B cell (primary cell): Measurements from ENCODE around the gene SEMA6C. TPM values are rescaled to one million over a fixed set of nuclear protein-coding genes. Genes with fewer than 3 reads are reported as not detected.

Experiments
- ATAC-seq: fragments of 200-7000 bp; cut with Tn5 transposase; one replicate; pipeline ENCODE4 v1.10.0; 2021; ENCODE audit warnings: low read depth, mild to moderate bottlenecking, moderate number of reproducible peaks, moderate library complexity
- CTCF ChIA-PET: fragments of 350-600 bp; sonication (Branson Sonifier 250); formaldehyde crosslinking; loops from one replicate; lab custom pipeline; 2021; ENCODE audit warnings: antibody characterized with exemption, inconsistent platforms; lab: Charles Lee
- POLR2A ChIA-PET: fragments of 350-600 bp; sonication (Branson Sonifier 250); formaldehyde crosslinking; loops from one replicate; lab custom pipeline; 2021; ENCODE audit warnings: antibody characterized with exemption; lab: Charles Lee
- DNase-seq: peaks from one replicate; pipeline ENCODE4 v3.0.0; 2013
- H2AFZ ChIP-seq: 2 replicates; pipeline ENCODE4 v1.6.1; 2012; ENCODE audit warnings: mild to moderate bottlenecking, low read depth, low read length; ENCODE audit not compliant: insufficient read depth, poor library complexity, severe bottlenecking
- H3K27ac ChIP-seq, 2 donors: 1 replicate in 1 of 2; 2 replicates in 1 of 2; pipeline ENCODE4 v1.5.1; 2012 to 2013; ENCODE audit warnings: low read length in 2 of 2, mild to moderate bottlenecking in 2 of 2, moderate library complexity in 1 of 2
- H3K27me3 ChIP-seq, 4 experiments: fragments of 200-600 bp in 1 of 4; sonication (generic) in 1 of 4; replicated peaks in 1 of 4; 1 replicate in 2 of 4; 2 replicates in 2 of 4; pipeline versions ENCODE4 v1.6.1 to v1.7.0; 2013 to 2016; ENCODE audit warnings: low read length in 3 of 4, mild to moderate bottlenecking in 2 of 4, mixed read lengths in 1 of 4, moderate library complexity in 1 of 4; ENCODE audit not compliant: insufficient read depth in 4 of 4, control insufficient read depth in 3 of 4; ENCODE audit errors: control extremely low read depth in 1 of 4
- H3K36me3 ChIP-seq, 2 experiments: replicated peaks in 1 of 2; 1 replicate in 1 of 2; 2 replicates in 1 of 2; pipeline versions ENCODE4 v1.6.1 to v1.7.1; 2013; ENCODE audit warnings: low read length in 1 of 2; ENCODE audit not compliant: insufficient read depth in 2 of 2, control insufficient read depth in 1 of 2; ENCODE audit errors: control extremely low read depth in 1 of 2, extremely low read depth in 1 of 2
- H3K4me1 ChIP-seq, 2 donors: fragments of 200-600 bp in 1 of 2; sonication (generic) in 1 of 2; 1 replicate in 1 of 2; 2 replicates in 1 of 2; pipeline versions ENCODE4 v1.5.1 to v1.6.1; 2013 to 2017; ENCODE audit warnings: low read length in 2 of 2; ENCODE audit not compliant: control insufficient read depth in 2 of 2, insufficient read depth in 2 of 2
- H3K4me2 ChIP-seq: replicated peaks from 2 replicates; pipeline ENCODE3; 2012; ENCODE audit warnings: mild to moderate bottlenecking, low read depth, low read length; ENCODE audit not compliant: poor library complexity, severe bottlenecking
- H3K4me3 ChIP-seq, 5 experiments: fragments of 200-600 bp in 1 of 5; sonication (generic) in 1 of 5; 1 replicate in 3 of 5; 2 replicates in 2 of 5; pipeline versions ENCODE4 v1.5.1 to v1.7.0; 2011 to 2016; ENCODE audit warnings: low read length in 4 of 5, mild to moderate bottlenecking in 4 of 5, low read depth in 2 of 5, control low read depth in 1 of 5, moderate library complexity in 1 of 5; ENCODE audit not compliant: insufficient read depth in 1 of 5; ENCODE audit errors: control extremely low read depth in 1 of 5, extremely low read depth in 1 of 5
- H3K79me2 ChIP-seq: fragments of 200-600 bp; sonication (generic); one replicate; pipeline ENCODE4 v1.6.0; 2016; ENCODE audit warnings: low read length; ENCODE audit not compliant: control insufficient read depth, insufficient read depth
- H3K9ac ChIP-seq: fragments of 200-600 bp; sonication (generic); 2 replicates; pipeline ENCODE4 v1.6.1; 2017; ENCODE audit warnings: mild to moderate bottlenecking, low read length, moderate library complexity
- H3K9me3 ChIP-seq, 3 donors: one replicate each; pipeline versions ENCODE4 v1.6.1 to v1.7.1; 2013; ENCODE audit warnings: low read length in 2 of 3; ENCODE audit not compliant: control insufficient read depth in 2 of 3, insufficient read depth in 1 of 3; ENCODE audit errors: control extremely low read depth in 1 of 3
- H4K20me1 ChIP-seq: 2 replicates; pipeline ENCODE4 v1.6.0; 2012; ENCODE audit warnings: mild to moderate bottlenecking, low read length; ENCODE audit not compliant: insufficient read depth, control insufficient read depth, poor library complexity, severe bottlenecking
- H3K27ac Mint-ChIP-seq: one replicate; pipeline ENCODE4 v1.8.0; 2021; ENCODE audit warnings: mixed read lengths
- H3K27me3 Mint-ChIP-seq: one replicate; pipeline ENCODE4 v1.8.0; 2021; ENCODE audit warnings: mixed read lengths
- H3K4me1 Mint-ChIP-seq: one replicate; pipeline ENCODE4 v1.8.0; 2021; ENCODE audit warnings: mixed read lengths
- H3K4me3 Mint-ChIP-seq: one replicate; pipeline ENCODE4 v1.8.0; 2021; ENCODE audit warnings: mixed read lengths
- H3K9me3 Mint-ChIP-seq: one replicate; pipeline ENCODE4 v1.8.0; 2022; ENCODE audit warnings: mixed read lengths; ENCODE audit not compliant: insufficient read depth
- CTCF ChIP-seq: fragments of 200-600 bp; IDR thresholded peaks from one replicate; pipeline ENCODE4 v1.8.0; 2022; ENCODE audit warnings: antibody characterized with exemption, mild to moderate bottlenecking
- EZH2 ChIP-seq: IDR thresholded peaks from 2 replicates; pipeline ENCODE4 v1.6.1; 2012; ENCODE audit warnings: borderline replicate concordance, low read depth, mild to moderate bottlenecking, moderate library complexity, low read length; ENCODE audit not compliant: insufficient read depth, poor library complexity, severe bottlenecking
- WGBS: methylation state at CpG from one replicate; pipeline ENCODE4 v1.1.5; 2013; ENCODE audit warnings: missing lambda C conversion rate; ENCODE audit not compliant: insufficient coverage; 5-methylcytosine and 5-hydroxymethylcytosine counted together
- intact Hi-C: fragments of 100-400 bp; cut with micrococcal nuclease; formaldehyde crosslinking; loops from one replicate; pipeline ENCODE4 v1.10.0; 2022
- polyA plus RNA-seq: library from polyadenylated mRNA; depleted of rRNA; stranded (reverse); fragments of >200 nt; gene quantifications from 2 replicates; pipeline ENCODE4 v1.2.3, GENCODE V29; 2012
- total RNA-seq, 2 donors: library from RNA; stranded (reverse); fragments of 120-200 nt in 1 of 2; gene quantifications; 1 replicate in 1 of 2; 2 replicates in 1 of 2; pipeline versions ENCODE4 v1.2.3 to v1.2.4, GENCODE V29; 2013 to 2022

The SEMA6C gene
- total and polyA plus RNA-seq, 2 donors (not counting 1 experiment from before 2014, with no cell fraction given), result 0.86 to 1.3 TPM

GRCh38 chr1:151156515-151156819, 10.0 kb upstream of the SEMA6C start, which contains the start of gene TNFAIP8L2:
Gene TNFAIP8L2 (plus strand): TSS chr1:151156649. CDS start chr1:151158698, 2,049 bp downstream.
- CTCF ChIA-PET, result interaction anchor here (0.6 to 9.6 kb wide), 24 partner anchors 9 to 234 kb away, joined by 3 to 227 read pairs (median 4); partner anchors contain the start of genes GABPB2, MLLT11, PSMD4 and TMOD4
- intact Hi-C loops, result loop anchor here (1.0 to 2.0 kb wide), 10 partner anchors 9 to 177 kb away; partner anchors contain the start of genes C1orf56, CDC42SE1, GABPB2 and LYSMD1
- H3K9ac ChIP-seq, result peak within 1 kb of the TSS; percentile 78
- WGBS, result 0% methylated on average over 4 of the region's 4 CpGs
- TF ChIP-seq CTCF, result no peak
- TF ChIP-seq EZH2, result no peak
- H3K9me3 ChIP-seq, result no peaks in the 10 kb centered on the region
- peak within 1 kb of the TSS; percentile 29 to 79 for H3K27ac ChIP-seq
- peak within 1 kb of the TSS; percentile 66 for H2AFZ ChIP-seq
- H3K27me3 ChIP-seq, result no peaks in the 10 kb centered on the region
- Mint-ChIP-seq H3K4me3 (peak within 1 kb of the TSS; percentile 99), H3K9me3 (no peaks in the 10 kb centered on the region), H3K27ac (peak within 1 kb of the TSS; percentile 97), H3K4me1 (peaks cover 41% of the 10 kb centered on the region), H3K27me3 (no peaks in the 10 kb centered on the region)
- H3K4me3 ChIP-seq, result peak within 1 kb of the TSS; percentile 72 to 98 (median 72)
- H3K36me3 ChIP-seq, result peaks cover 1 to 26% of the 10 kb centered on the region in 2 experiments
- peaks cover 6% of the 10 kb centered on the region for H4K20me1 ChIP-seq
- peak; percentile 85 for ATAC-seq
- H3K79me2 ChIP-seq, result peaks cover 40% of the 10 kb centered on the region
- POLR2A ChIA-PET, result interaction anchor here (0.5 to 1.6 kb wide), 5 partner anchors 10 to 329 kb away, joined by 3 to 5 read pairs (median 3); partner anchors contain the start of genes LYSMD1 and SCNM1
- DNase-seq, result peak; percentile 77
- H3K4me2 ChIP-seq, result peak within 1 kb of the TSS; percentile 86
- peaks cover 30 to 37% of the 10 kb centered on the region in 2 donors for H3K4me1 ChIP-seq

GRCh38 chr1:151147665-151148064, 1.2 kb upstream of the SEMA6C start:
- Mint-ChIP-seq H3K9me3 (no peaks in the 10 kb centered on the region), H3K4me3 (peak overlapping the region; percentile 94), H3K27ac (no peak overlapping the region), H3K4me1 (peaks cover 20% of the 10 kb centered on the region), H3K27me3 (peaks cover 9% of the 10 kb centered on the region)
- Histone ChIP-seq H3K36me3 (no peaks in the 10 kb centered on the region), H3K9me3 (peaks cover 0 to 8% (median 0%) of the 10 kb centered on the region in 3 donors), H2AFZ (peak overlapping the region; percentile 99), H3K9ac (no peak overlapping the region), H3K4me2 (no peak overlapping the region), H3K4me3 (no peak overlapping the region), H3K27me3 (peaks cover 0 to 20% (median 8%) of the 10 kb centered on the region in 4 experiments), H3K27ac (no peak overlapping the region), H4K20me1 (no peaks in the 10 kb centered on the region), H3K4me1 (peaks cover 15 to 16% of the 10 kb centered on the region in 2 donors), H3K79me2 (no peaks in the 10 kb centered on the region)
- ATAC-seq (no peak), DNase-seq (no peak)
- no CpG with 5 or more reads among the region's 2 CpGs for WGBS
- CTCF ChIA-PET, result interaction anchor here (1.9 to 2.2 kb wide), 2 partner anchors 9 to 48 kb away, joined by 12 read pairs; partner anchors contain the start of gene TNFAIP8L2
- intact Hi-C loops, result loop anchor here (2.0 kb wide), 1 partner anchor 77 kb away; the partner anchor contains the start of gene GABPB2
- POLR2A ChIA-PET, result no interaction called here
- TF ChIP-seq EZH2 (no peak), CTCF (no peak)
